GM19467 (cell line): ENCODE measurements around the gene SSU72.
"Not testable (repeated sequence)": the region's sequence is repeated elsewhere in the genome, so short reads cannot be mapped to it uniquely, and the experiment has no call there.

Source experiments
- ATAC-seq: cut with Tn5 transposase; IDR thresholded peaks from one replicate; pipeline ENCODE4 v1.9.1; 2021; ENCODE audit warnings: mild to moderate bottlenecking, moderate library complexity; ENCODE audit not compliant: unreplicated experiment

The SSU72 gene

GRCh38 chr1:1531947-1532346 lies 42.7 kb downstream of the SSU72 start:
- ATAC-seq, result no peak

- no peak for ATAC-seq
Measured at GRCh38 chr1:1529936-1530335, 44.7 kb downstream of the SSU72 start.

GRCh38 chr1:1529321-1529720 lies 45.3 kb downstream of the SSU72 start:
- no peak for ATAC-seq

GRCh38 chr1:1528301-1529267 lies 46.1 kb downstream of the SSU72 start:
- no peak for ATAC-seq

GRCh38 chr1:1527092-1527816 lies 47.4 kb downstream of the SSU72 start:
- ATAC-seq, result no peak

GRCh38 chr1:1526476-1526875 lies 48.2 kb downstream of the SSU72 start:
- ATAC-seq, result not testable (repeated sequence)

DNA sequence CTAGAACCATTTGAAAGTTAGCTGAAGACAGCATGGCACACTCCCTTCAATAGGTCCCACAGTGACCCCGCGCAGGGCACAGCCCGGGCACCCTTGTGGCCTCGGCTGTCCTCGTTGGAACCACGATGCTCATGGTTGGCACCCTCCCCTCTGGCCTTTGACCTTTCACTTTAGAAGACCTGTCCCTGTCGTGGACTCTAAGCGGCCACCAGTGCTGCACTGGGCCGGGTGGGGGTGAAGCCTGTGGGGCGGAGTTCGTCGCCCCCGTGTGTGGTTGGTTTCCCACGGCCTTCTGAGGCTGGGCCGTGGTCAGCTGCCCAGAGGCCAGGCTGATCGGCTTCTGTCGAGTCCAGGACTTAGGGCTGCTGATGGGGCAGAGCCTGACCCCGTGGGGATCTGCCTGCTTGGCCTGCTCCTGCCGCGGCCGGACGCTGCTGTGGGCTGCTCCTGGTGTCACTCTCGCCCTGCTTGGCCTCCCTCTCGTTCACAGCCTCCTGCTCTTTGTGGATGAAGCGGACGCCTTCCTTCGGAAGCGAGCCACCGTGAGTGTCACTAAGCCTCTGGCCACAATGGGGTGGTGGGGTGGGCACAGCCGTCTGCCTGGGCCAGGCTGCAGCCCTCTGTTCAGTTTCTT lies 49.8 kb downstream of the SSU72 start:
- ATAC-seq, result not testable (repeated sequence)

GRCh38 chr1:1523651-1524050 lies 51.0 kb downstream of the SSU72 start:
- ATAC-seq, result not testable (repeated sequence)

- ATAC-seq, result not testable (repeated sequence)
Measured at GRCh38 chr1:1523226-1523625, 51.4 kb downstream of the SSU72 start.

DNA sequence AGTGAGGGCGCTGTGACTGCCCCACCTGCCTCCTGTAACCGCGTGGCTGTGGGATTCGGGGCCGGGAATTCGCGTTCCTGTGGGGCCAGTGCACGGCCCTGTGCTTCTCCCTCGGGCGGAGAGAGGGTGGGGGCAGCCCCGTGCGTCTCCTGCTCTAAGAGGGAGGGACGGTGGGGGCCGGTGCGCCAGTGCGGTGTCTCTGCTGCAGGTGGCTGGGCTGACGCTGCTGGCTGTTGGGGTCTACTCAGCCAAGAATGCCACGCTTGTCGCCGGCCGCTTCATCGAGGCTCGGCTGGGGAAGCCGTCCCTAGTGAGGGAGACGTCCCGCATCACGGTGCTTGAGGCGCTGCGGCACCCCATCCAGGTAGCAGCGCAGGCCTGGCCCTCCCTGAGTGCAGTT lies 52.1 kb downstream of the SSU72 start:
- ATAC-seq, result not testable (repeated sequence)

DNA sequence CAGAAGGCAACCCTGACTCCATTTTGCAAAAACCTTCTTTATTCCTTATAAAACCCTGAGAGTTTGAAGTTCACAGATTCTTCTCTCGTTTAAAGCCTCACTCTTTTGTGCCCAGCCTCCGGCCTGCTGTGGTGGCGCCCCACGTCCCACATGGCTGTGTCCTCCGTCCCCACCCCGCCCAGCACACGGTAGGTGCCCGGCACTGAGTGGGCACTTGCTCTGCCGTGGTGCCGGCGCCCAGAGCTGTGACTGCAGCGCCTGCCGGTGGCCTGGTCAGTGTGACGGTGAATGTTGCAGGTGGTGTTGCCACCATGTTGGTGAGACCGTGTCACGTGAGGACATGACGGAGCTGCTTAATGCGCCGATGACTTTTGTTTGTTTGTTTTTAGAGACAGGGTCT lies 53.3 kb downstream of the SSU72 start:
- ATAC-seq, result no peak

DNA sequence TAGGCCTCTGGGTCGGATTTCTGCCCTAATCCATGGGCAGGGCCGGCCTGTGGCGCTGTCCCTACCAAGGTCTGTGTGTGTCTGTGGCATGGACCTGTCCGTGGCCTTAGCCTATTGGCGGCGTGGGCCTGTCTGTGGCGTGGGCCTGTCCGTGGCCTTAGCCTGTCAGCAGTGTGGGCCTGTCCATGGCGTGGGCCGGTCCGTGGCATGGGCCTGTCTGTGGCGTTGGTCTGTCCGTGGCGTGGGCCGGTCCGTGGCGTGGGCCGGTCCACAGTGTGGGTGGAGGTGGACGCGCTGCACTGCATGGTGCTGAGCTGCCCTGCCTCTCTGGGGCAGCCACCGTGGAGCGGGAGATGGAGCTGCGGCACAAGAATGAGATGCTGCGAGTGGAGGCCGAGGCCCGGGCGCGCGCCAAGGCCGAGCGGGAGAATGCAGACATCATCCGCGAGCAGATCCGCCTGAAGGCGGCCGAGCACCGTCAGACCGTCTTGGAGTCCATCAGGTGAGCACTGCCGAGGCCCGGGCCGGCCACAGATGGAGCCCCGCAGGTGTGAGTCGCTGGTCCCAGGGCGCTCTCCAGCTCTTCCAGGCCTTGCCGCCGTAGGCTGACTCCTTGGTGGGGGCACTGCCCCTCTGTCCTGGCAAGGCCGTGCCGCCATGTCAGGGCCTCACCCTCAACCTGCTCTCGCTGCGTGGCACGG lies 54.7 kb downstream of the SSU72 start:
- not testable (repeated sequence) for ATAC-seq

GRCh38 chr1:1518621-1519007 lies 56.0 kb downstream of the SSU72 start:
- ATAC-seq, result not testable (repeated sequence)

- no peak for ATAC-seq
Measured at GRCh38 chr1:1517973-1518620, 56.6 kb downstream of the SSU72 start.

DNA sequence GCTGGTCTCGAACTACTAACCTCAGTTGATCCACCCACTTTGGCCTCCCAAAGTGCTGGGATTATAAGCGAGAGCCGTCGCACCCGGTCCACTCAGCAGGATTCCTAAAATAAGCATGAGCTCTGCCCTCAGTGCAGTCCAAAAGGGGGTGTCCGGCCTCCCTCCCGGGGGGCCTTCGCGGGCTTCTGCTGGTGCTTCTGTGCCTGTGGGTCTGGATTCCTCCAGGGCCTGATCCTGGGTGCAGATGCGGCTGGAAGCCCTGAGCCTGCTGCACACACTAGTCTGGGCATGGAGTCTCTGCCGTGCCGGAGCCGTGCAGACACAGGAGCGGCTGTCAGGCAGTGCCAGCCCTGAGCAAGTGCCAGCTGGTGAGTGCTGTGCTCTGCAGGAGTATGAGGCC lies 57.7 kb downstream of the SSU72 start:
- ATAC-seq, result not testable (repeated sequence)

GRCh38 chr1:1514376-1514775 lies 60.3 kb downstream of the SSU72 start:
- ATAC-seq, result not testable (repeated sequence)

DNA sequence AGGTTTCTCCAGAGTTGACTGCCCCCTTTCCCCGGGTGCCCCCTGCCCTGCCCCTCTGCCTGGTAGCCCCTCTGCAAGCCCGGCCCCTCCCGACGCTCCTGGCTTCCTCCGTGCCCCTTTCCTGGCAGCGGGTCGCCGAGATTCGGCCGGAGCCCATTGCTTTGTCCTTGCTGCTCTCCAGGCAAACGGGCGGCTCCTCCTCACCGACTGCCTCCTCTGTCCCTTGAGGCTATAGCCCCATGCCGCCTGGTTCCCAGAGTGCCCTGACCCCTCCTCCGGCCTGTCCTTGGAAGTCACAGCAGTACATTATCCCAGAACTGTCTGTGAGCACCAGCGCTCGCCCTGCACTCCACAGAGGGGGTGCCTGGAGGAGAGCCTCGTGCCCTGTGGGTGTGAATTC lies 61.0 kb downstream of the SSU72 start:
- ATAC-seq, result not testable (repeated sequence)

DNA sequence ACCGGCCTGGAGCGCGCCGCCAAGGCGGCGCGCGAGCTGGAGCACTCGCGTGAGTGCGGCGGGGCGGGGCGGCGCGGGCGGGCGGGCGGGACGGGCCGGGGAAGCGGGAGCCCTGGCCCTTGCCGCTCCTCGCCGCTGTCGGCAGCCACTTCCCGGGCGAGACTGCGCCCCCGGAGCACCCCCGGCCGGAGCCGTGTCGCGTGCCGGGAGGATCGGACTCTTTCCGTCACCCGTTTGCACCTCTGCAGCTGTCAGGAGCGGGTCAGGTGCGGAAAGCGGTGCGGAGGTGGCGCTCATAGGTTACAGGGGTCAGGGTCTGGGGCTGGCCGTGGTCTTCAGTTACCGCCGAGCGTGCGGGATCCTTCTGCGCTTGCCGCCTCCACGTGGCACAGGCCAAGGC lies 62.2 kb downstream of the SSU72 start:
- ATAC-seq, result not testable (repeated sequence)

GRCh38 chr1:1511533-1512285 lies 63.0 kb downstream of the SSU72 start, which contains the start of gene ATAD3A:
TSS of gene ATAD3A (plus strand) at chr1:1512162. CDS start at chr1:1512269, 107 bp downstream.
- ATAC-seq, result peak; percentile 78
